Measurements from ENCODE around the gene MALRD1. TPM values are rescaled to one million over a fixed set of nuclear protein-coding genes. Genes with fewer than 3 reads are reported as not detected.

Gene MALRD1
- total RNA-seq, 4 donors from 2014 or later: 1.0 to 4.1 (median 2.6) TPM; not detected in 1

- TF ChIP-seq CTCF (IDR thresholded peaks at IDR 0.05; ENCODE audit: low read depth): no peak
Observed at GRCh38 chr10:19367176-19367575, 318.6 kb downstream of the MALRD1 start.

- no peak for TF ChIP-seq CTCF (IDR thresholded peaks at IDR 0.05; ENCODE audit: low read depth)
Observed at GRCh38 chr10:19373988-19374387, 325.4 kb downstream of the MALRD1 start.

- TF ChIP-seq CTCF (IDR thresholded peaks at IDR 0.05; ENCODE audit: low read depth): no peak
Observed at GRCh38 chr10:19385846-19386450, 337.3 kb downstream of the MALRD1 start.

- no peak for TF ChIP-seq CTCF (IDR thresholded peaks at IDR 0.05; ENCODE audit: low read depth)
Observed at GRCh38 chr10:19408924-19409323, 360.3 kb downstream of the MALRD1 start.

GRCh38 chr10:19411119-19411518 is 362.5 kb downstream of the MALRD1 start:
- no peak for TF ChIP-seq CTCF (IDR thresholded peaks at IDR 0.05; ENCODE audit: low read depth)

DNA sequence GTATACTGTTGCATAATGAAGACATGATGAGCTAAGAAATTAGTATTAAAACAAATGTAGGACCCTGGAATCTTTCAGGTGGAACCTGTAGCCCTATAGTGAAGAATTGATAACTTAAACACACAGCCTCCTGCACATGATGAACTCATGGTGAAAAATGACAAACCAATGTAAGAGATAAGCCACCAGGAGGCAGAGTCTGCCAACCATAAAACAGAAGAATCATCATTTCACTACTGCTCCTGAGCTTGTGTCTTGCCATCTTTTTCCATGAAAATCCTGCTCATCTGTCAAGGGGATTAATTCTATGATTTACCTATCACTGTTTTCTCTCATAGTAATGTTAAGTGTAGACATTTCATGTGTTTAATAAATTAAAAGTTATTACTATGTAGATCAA is 363.9 kb downstream of the MALRD1 start:
- no peak for TF ChIP-seq CTCF (IDR thresholded peaks at IDR 0.05; ENCODE audit: low read depth)

- no peak for TF ChIP-seq CTCF (IDR thresholded peaks at IDR 0.05; ENCODE audit: low read depth)
Observed at GRCh38 chr10:19416164-19416563, 367.6 kb downstream of the MALRD1 start.
